ENCODE measurements around the gene STK32C.

The STK32C gene

GRCh38 chr10:132199854-132200311 lies 107.9 kb downstream of the STK32C start:
- no peak for DNase-seq (ENCODE audit: low read depth, low spot score)

- no peak for DNase-seq (ENCODE audit: low read depth, low spot score)
Observed at GRCh38 chr10:132199268-132199853, 108.4 kb downstream of the STK32C start.

- no peak for DNase-seq (ENCODE audit: low read depth, low spot score)
Observed at GRCh38 chr10:132198381-132199181, 109.2 kb downstream of the STK32C start.

GRCh38 chr10:132198068-132198370 lies 109.7 kb downstream of the STK32C start:
- DNase-seq (ENCODE audit: low read depth, low spot score) = no peak

DNA sequence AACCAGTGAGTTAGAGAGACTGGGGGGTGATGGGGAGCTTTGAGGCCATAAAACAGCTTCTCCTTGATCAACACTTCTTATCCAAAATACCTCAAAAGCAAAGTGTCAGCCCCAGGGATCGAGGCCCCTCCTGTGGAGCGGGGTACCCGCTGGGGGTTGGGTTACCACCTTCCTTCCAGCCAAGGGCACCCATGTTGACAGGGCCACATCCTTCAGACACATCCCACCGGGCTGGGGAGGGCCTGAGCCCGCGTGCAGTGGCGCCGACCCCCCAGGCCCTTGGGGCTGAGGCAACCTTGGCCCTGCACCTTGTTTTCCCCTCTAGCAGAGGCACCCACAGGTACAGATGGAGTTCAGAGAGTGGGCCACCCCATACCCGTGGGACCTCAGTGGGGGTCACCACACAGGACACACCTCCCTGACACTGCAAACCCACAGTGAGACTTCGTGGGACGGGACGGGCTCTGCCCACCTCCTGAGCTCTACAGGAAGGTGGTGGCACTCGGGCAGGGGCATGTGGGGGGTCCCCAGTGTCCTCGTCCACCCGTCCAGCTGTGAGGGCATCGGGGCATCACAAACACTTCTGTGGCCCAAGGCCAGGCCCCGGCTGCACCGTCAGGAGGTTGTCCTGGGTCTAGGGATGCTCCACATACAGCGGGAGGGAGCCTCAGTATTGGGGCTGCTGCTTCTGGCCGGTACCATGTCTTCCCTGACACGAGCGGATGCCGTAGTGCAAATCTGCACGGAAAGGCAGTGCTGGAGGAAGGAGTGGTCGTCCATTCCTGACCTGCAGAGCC lies 110.3 kb downstream of the STK32C start:
- DNase-seq (ENCODE audit: low read depth, low spot score) = no peak

GRCh38 chr10:132196178-132197113 lies 111.3 kb downstream of the STK32C start:
- no peak for DNase-seq (ENCODE audit: low read depth, low spot score)

- no peak for DNase-seq (ENCODE audit: low read depth, low spot score)
Observed at GRCh38 chr10:132195366-132196075, 112.2 kb downstream of the STK32C start.

DNA sequence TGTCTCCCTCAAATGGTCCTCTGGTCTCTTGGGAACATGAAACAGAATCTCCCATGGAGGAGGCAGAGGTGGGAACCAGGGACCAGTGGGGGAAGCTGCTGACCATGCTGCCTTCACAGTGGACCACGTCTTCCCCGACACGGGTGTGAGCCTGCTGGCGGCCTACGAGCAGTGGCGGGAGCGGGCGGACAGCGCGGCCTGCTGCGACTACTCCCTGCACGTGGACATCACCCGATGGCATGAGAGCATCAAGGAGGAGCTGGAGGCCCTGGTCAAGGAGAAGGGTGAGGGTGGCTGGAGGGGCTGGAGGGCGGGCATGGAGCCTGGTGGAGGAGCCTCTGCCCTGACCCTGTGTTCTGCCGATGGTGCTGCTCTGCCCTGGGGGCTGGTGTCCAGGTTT lies 113.0 kb downstream of the STK32C start:
- DNase-seq (ENCODE audit: low read depth, low spot score) = no peak

GRCh38 chr10:132193907-132194552 lies 113.7 kb downstream of the STK32C start:
- no peak for DNase-seq (ENCODE audit: low read depth, low spot score)

DNA sequence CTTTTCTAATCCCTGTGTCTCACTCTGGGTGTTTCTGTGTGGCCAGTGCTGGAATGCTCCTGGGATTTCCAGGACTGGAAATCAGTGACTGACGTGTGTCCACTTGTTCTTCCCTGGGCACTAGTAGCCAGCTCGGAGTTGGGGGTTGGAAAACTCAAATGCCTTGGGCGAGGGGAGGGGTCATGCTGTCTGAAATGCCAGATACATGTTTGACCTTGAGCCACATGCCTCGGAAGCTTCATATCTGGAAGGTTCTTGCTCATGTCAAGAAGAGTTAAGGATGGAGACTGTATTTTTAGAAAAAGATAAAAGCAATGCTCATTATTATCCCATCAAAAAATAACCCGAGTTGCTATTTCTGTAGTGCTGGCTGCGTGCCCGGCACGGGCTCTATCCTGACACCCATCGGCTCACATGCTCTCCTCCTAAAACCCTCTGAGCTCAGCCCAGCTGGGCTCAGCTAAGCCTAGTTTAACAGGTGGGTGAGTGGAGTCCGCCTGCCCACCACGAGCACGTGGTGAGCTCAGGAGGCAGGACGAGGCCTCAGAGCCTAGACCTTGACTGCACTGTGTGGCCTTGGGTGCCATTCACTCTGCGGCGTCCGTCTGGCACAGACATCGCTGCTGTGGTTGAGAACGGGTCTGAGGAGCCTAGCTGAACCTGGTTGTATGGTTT lies 114.6 kb downstream of the STK32C start:
- no peak for DNase-seq (ENCODE audit: low read depth, low spot score)

GRCh38 chr10:132192076-132192975 lies 115.4 kb downstream of the STK32C start:
- DNase-seq (ENCODE audit: low read depth, low spot score) = no peak

- DNase-seq (ENCODE audit: low read depth, low spot score) = no peak
Observed at GRCh38 chr10:132189810-132190422, 117.8 kb downstream of the STK32C start.

- DNase-seq (ENCODE audit: low read depth, low spot score) = no peak
Observed at GRCh38 chr10:132189016-132189415, 118.7 kb downstream of the STK32C start.

DNA sequence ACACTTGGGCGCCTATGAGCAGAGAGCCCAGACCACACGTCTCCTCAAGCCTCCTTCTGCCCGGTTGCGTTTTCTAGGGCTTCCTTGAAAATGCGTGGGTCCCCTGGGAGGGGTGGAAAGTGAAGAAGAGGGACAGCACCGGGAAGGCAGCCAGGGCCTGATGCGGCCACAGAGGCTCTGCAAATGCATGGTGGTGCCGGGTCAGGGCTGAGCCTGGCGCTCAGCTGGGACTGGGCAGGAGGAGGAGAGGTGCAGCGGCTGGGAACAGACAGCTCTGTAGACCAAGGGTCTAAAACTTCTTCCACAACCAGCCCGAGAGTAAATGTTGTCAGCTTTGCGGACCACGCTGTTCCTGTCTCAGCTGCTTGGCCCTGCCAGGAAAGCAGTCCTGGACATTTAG lies 119.4 kb downstream of the STK32C start:
- DNase-seq (ENCODE audit: low read depth, low spot score) = no peak

GRCh38 chr10:132187430-132188138 lies 120.2 kb downstream of the STK32C start:
- DNase-seq (ENCODE audit: low read depth, low spot score) = no peak

GRCh38 chr10:132186488-132187429 lies 121.0 kb downstream of the STK32C start, which contains the start of gene DPYSL4:
DPYSL4 (plus strand) TSS chr10:132186948; CDS start chr10:132187064, 116 bp downstream.
- DNase-seq (ENCODE audit: low read depth, low spot score) = no peak
